Caco-2 (cell line): ENCODE measurements around the gene UGT1A9. TPM values are rescaled to one million over a fixed set of nuclear protein-coding genes. Genes with fewer than 3 reads are reported as not detected.

Experiments used
- BruUV-seq: library from RNA; stranded (reverse); fragments of 400-500 nt; replicated peaks from 2 replicates; lab custom pipeline; 2021; lab: Mats Ljungman, UMichigan
- CTCF ChIA-PET: fragments of 300-600 bp; sonication (Branson Sonifier 250); formaldehyde crosslinking; loops from one replicate; lab custom pipeline; 2022; ENCODE audit warnings: antibody characterized with exemption; lab: Charles Lee
- POLR2A ChIA-PET: fragments of 300-600 bp; sonication (Branson Sonifier 250); formaldehyde crosslinking; loops from one replicate; lab custom pipeline; 2022; ENCODE audit warnings: antibody characterized with exemption; lab: Charles Lee
- DNase-seq, 2 experiments: peaks; one replicate each; pipeline versions ENCODE4 v3.0.0 to v3.0.0-alpha.2; 2020 to 2022
- H3K27me3 ChIP-seq: replicated peaks from 2 replicates; pipeline ENCODE4 v1.6.0; 2011; ENCODE audit warnings: low read length; ENCODE audit not compliant: control insufficient read depth, insufficient read depth
- H3K36me3 ChIP-seq: 2 replicates; pipeline ENCODE4 v1.5.1; 2011; ENCODE audit warnings: low read length; ENCODE audit not compliant: control insufficient read depth, insufficient read depth
- H3K4me1 ChIP-seq: fragments of 250-450 bp; sonication (Bioruptor Pico); 2 replicates; pipeline ENCODE4 v1.5.1; 2020; ENCODE audit warnings: mild to moderate bottlenecking
- H3K4me3 ChIP-seq: 2 replicates; pipeline ENCODE4 v1.5.1; 2011; ENCODE audit warnings: low read depth, mild to moderate bottlenecking, control low read depth, low read length
- H3K9me3 ChIP-seq: fragments of 250-450 bp; sonication (Bioruptor Pico); 2 replicates; pipeline ENCODE4 v1.5.1; 2020; ENCODE audit warnings: mild to moderate bottlenecking, moderate library complexity
- H3K27ac Mint-ChIP-seq: one replicate; pipeline ENCODE4 v1.8.0; 2022; ENCODE audit warnings: mixed read lengths; ENCODE audit not compliant: unreplicated experiment
- H3K27me3 Mint-ChIP-seq: one replicate; pipeline ENCODE4 v1.8.0; 2022; ENCODE audit warnings: mixed read lengths; ENCODE audit not compliant: insufficient read depth, unreplicated experiment
- H3K36me3 Mint-ChIP-seq: one replicate; pipeline ENCODE4 v1.8.0; 2022; ENCODE audit warnings: mild to moderate bottlenecking, mixed read lengths; ENCODE audit not compliant: insufficient read depth, unreplicated experiment
- H3K4me1 Mint-ChIP-seq: one replicate; pipeline ENCODE4 v1.8.0; 2022; ENCODE audit warnings: low read depth, mixed read lengths; ENCODE audit not compliant: unreplicated experiment
- H3K4me3 Mint-ChIP-seq: one replicate; pipeline ENCODE4 v1.8.0; 2022; ENCODE audit warnings: mild to moderate bottlenecking, moderate library complexity, mixed read lengths; ENCODE audit not compliant: unreplicated experiment
- H3K9me3 Mint-ChIP-seq: one replicate; pipeline ENCODE4 v1.8.0; 2022; ENCODE audit warnings: mixed read lengths; ENCODE audit not compliant: unreplicated experiment
- intact Hi-C: fragments of 100-400 bp; cut with micrococcal nuclease; formaldehyde crosslinking; loops from one replicate; pipeline ENCODE4 v1.10.0; 2022; ENCODE audit not compliant: unreplicated experiment
- total RNA-seq: library from RNA; stranded (reverse); gene quantifications from 2 replicates; pipeline ENCODE4 v1.2.3, GENCODE V29; 2022
- TF ChIP-seq, protein P1 (sequence below), 2 experiments: fragments of 200-600 bp in 1 of 2; IDR thresholded peaks; 1 replicate in 1 of 2; 2 replicates in 1 of 2; pipeline versions ENCODE4 v1.5.1 to v1.8.0; 2011 to 2022; ENCODE audit warnings: antibody characterized with exemption in 1 of 2, control low read depth in 1 of 2, inconsistent platforms in 1 of 2, low read depth in 1 of 2, low read length in 1 of 2, mild to moderate bottlenecking in 1 of 2, moderate library complexity in 1 of 2; ENCODE audit not compliant: insufficient read depth in 1 of 2, severe bottlenecking in 1 of 2, unreplicated experiment in 1 of 2

The UGT1A9 gene
- total RNA-seq, 1 experiment from 2014 or later: 0.20 TPM

DNA sequence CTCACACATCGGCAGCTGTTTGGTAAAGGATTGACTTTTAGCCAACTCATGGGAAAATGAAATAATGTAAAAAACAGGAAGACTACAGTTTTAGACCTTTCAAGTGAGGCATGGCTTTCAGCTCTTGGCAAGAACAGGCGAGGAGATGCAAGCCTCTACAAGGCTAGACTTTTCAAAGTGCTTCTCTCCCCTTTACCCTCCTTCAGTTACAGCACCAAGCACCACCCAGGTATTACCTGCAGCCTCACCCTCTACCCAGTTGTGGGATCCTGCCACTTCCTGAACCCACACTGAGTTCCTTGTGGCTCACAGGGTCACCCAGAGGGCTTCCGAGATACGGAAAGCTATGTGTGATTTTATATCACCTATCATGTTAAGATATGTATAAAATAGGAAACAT lies 20.7 kb upstream of the UGT1A9 start:
- TF ChIP-seq, protein P1, sequence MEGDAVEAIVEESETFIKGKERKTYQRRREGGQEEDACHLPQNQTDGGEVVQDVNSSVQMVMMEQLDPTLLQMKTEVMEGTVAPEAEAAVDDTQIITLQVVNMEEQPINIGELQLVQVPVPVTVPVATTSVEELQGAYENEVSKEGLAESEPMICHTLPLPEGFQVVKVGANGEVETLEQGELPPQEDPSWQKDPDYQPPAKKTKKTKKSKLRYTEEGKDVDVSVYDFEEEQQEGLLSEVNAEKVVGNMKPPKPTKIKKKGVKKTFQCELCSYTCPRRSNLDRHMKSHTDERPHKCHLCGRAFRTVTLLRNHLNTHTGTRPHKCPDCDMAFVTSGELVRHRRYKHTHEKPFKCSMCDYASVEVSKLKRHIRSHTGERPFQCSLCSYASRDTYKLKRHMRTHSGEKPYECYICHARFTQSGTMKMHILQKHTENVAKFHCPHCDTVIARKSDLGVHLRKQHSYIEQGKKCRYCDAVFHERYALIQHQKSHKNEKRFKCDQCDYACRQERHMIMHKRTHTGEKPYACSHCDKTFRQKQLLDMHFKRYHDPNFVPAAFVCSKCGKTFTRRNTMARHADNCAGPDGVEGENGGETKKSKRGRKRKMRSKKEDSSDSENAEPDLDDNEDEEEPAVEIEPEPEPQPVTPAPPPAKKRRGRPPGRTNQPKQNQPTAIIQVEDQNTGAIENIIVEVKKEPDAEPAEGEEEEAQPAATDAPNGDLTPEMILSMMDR (IDR thresholded peaks at IDR 0.05; ENCODE audit: insufficient read depth in 1 of 2, low read depth in 1 of 2, low read length in 1 of 2, severe bottlenecking in 1 of 2, unreplicated experiment in 1 of 2): no peak
- no peaks in the 10 kb centered on the region for H3K36me3 Mint-ChIP-seq
- H3K4me1 Mint-ChIP-seq: no peaks in the 10 kb centered on the region
- Histone ChIP-seq H3K36me3 (no peaks in the 10 kb centered on the region), H3K4me3 (no peak overlapping the region), H3K9me3 (no peaks in the 10 kb centered on the region), H3K4me1 (no peaks in the 10 kb centered on the region), H3K27me3 (no peaks in the 10 kb centered on the region)
- POLR2A ChIA-PET: no interaction called here
- BruUV-seq: no TSS peak
- intact Hi-C loops: no loop called here
- no peak overlapping the region for H3K4me3 Mint-ChIP-seq
- H3K27ac Mint-ChIP-seq: no peak overlapping the region
- CTCF ChIA-PET: no interaction called here
- no peaks in the 10 kb centered on the region for H3K9me3 Mint-ChIP-seq
- no peaks in the 10 kb centered on the region for H3K27me3 Mint-ChIP-seq
- DNase-seq: no peak

DNA sequence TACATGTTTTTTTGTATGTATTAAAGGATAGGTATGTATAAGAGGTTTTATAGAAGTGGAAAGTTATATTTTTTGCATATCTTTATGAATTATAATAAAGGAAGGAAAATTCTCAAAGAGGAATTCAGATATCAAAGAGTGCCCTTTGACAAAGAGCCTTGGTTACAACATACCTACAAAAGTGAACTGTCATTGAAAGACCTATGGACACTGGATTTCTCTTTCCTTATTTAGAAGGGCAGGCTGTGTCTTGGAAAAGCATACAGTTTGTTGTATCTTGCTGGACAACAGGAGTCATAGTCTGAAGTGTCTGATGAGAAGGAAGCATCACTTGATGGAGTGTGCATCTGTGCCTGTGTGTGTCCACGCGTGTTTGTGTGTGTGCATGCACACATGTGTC lies 20.3 kb upstream of the UGT1A9 start:
- H3K4me1 Mint-ChIP-seq: no peaks in the 10 kb centered on the region
- Histone ChIP-seq H3K27me3 (no peaks in the 10 kb centered on the region), H3K4me1 (no peaks in the 10 kb centered on the region), H3K4me3 (no peak overlapping the region), H3K36me3 (no peaks in the 10 kb centered on the region), H3K9me3 (no peaks in the 10 kb centered on the region)
- H3K27ac Mint-ChIP-seq: no peak overlapping the region
- no TSS peak for BruUV-seq
- no peak overlapping the region for H3K4me3 Mint-ChIP-seq
- ChIA-PET POLR2A (no interaction called here), CTCF (no interaction called here)
- TF ChIP-seq, protein P1 (IDR thresholded peaks at IDR 0.05; ENCODE audit: insufficient read depth in 1 of 2, low read depth in 1 of 2, low read length in 1 of 2, severe bottlenecking in 1 of 2, unreplicated experiment in 1 of 2): no peak
- no peaks in the 10 kb centered on the region for H3K27me3 Mint-ChIP-seq
- DNase-seq: no peak
- intact Hi-C loops: no loop called here
- H3K36me3 Mint-ChIP-seq: no peaks in the 10 kb centered on the region
- H3K9me3 Mint-ChIP-seq: no peaks in the 10 kb centered on the region

DNA sequence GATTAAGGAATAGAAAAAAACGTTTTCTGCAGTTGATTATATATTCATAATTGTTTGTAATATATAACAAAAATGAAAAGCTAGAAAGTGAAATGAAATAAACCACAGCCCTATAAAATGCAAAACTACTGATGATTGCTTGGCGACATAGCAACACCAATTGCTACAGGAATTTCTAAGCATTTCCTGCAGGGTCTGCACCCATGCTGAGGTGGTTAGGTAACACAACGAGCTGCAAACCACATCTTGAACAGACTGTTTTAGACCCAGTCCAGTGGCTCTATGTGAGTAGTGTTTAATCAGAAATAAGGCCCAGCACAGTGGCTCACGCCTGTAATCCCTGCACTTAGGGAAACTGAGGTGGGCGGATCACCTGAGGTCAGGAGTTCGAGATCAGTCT lies 17.2 kb upstream of the UGT1A9 start:
- intact Hi-C loops: no loop called here
- no peaks in the 10 kb centered on the region for H3K9me3 ChIP-seq
- POLR2A ChIA-PET: no interaction called here

More for the DNA sequence above, 17.2 kb upstream of the UGT1A9 start:
- Histone ChIP-seq H3K4me1 (no peaks in the 10 kb centered on the region), H3K27me3 (no peaks in the 10 kb centered on the region), H3K4me3 (no peak overlapping the region), H3K36me3 (no peaks in the 10 kb centered on the region)
- no TSS peak for BruUV-seq
- DNase-seq: no peak
- H3K4me1 Mint-ChIP-seq: no peaks in the 10 kb centered on the region
- no peaks in the 10 kb centered on the region for H3K9me3 Mint-ChIP-seq
- TF ChIP-seq, protein P1 (IDR thresholded peaks at IDR 0.05; ENCODE audit: insufficient read depth in 1 of 2, low read depth in 1 of 2, low read length in 1 of 2, severe bottlenecking in 1 of 2, unreplicated experiment in 1 of 2): no peak
- H3K36me3 Mint-ChIP-seq: no peaks in the 10 kb centered on the region
- CTCF ChIA-PET: no interaction called here
- no peak overlapping the region for H3K4me3 Mint-ChIP-seq
- no peak overlapping the region for H3K27ac Mint-ChIP-seq
- H3K27me3 Mint-ChIP-seq: no peaks in the 10 kb centered on the region
